Endothelial cell of umbilical vein (primary cell): ENCODE measurements around the gene TPMT. TPM values are rescaled to one million over a fixed set of nuclear protein-coding genes. Genes with fewer than 3 reads are reported as not detected.

Experiments used
- BruUV-seq: library from RNA; stranded (reverse); fragments of 400-500 nt; replicated peaks from 2 replicates; lab custom pipeline; 2021; lab: Mats Ljungman, UMichigan
- CTCF ChIA-PET: fragments of 300-600, 350-600 bp; sonication (Branson Sonifier 250); formaldehyde crosslinking; loops from one replicate; lab custom pipeline; 2021; ENCODE audit warnings: antibody characterized with exemption, inconsistent platforms; lab: Charles Lee
- POLR2A ChIA-PET: fragments of 300-600, 350-600 bp; sonication (Branson Sonifier 250); formaldehyde crosslinking; loops from one replicate; lab custom pipeline; 2021; ENCODE audit warnings: antibody characterized with exemption, inconsistent platforms; lab: Charles Lee
- DNase-seq: peaks from one replicate; pipeline ENCODE4 v3.0.0-alpha.2; 2011; ENCODE audit warnings: low read depth, low spot score
- FAIRE-seq: peaks from 2 replicates; lab custom pipeline; 2011; peaks lifted over from hg19 to GRCh38; lab: Jason Lieb, UNC
- H2AFZ ChIP-seq: 2 replicates; pipeline ENCODE4 v1.6.0; 2012; ENCODE audit warnings: low read depth, low read length, control low read depth, inconsistent platforms
- H3K27ac ChIP-seq: 2 replicates; pipeline ENCODE4 v1.5.1; 2011; ENCODE audit warnings: low read depth, mild to moderate bottlenecking, control low read depth, low read length, moderate library complexity; ENCODE audit not compliant: insufficient read depth
- H3K27me3 ChIP-seq, 2 experiments: 2 replicates each; pipeline versions ENCODE4 v1.6.0 to v1.6.1; 2011; ENCODE audit warnings: low read length in 2 of 2, mixed read lengths in 1 of 2; ENCODE audit not compliant: control insufficient read depth in 2 of 2, insufficient read depth in 2 of 2
- H3K36me3 ChIP-seq, 2 experiments: 2 replicates in 1 of 2; 3 replicates in 1 of 2; pipeline ENCODE4 v1.5.1; 2011; ENCODE audit warnings: low read length in 2 of 2, mild to moderate bottlenecking in 1 of 2, moderate library complexity in 1 of 2; ENCODE audit not compliant: control insufficient read depth in 2 of 2, insufficient read depth in 2 of 2; ENCODE audit errors: extremely low read depth in 1 of 2
- H3K4me1 ChIP-seq: 3 replicates; pipeline ENCODE4 v1.5.1; 2011; ENCODE audit warnings: mild to moderate bottlenecking, low read length; ENCODE audit not compliant: control insufficient read depth, insufficient read depth; ENCODE audit errors: extremely low read depth
- H3K4me2 ChIP-seq: 2 replicates; pipeline ENCODE4 v1.6.1; 2011; ENCODE audit warnings: low read length, control low read depth, mixed read lengths; ENCODE audit not compliant: insufficient read depth
- H3K4me3 ChIP-seq, 3 experiments: fragments of 200-600 bp in 1 of 3; sonication (generic), shearing (Covaris generic) in 1 of 3; replicated peaks in 1 of 3; 2 replicates each; pipeline ENCODE4 v1.5.1; 2011 to 2016; ENCODE audit warnings: control low read depth in 3 of 3, low read length in 3 of 3, mild to moderate bottlenecking in 2 of 3, inconsistent platforms in 1 of 3, low read depth in 1 of 3, moderate library complexity in 1 of 3; ENCODE audit not compliant: insufficient read depth in 1 of 3
- H3K79me2 ChIP-seq: 2 replicates; pipeline ENCODE4 v1.6.0; 2012; ENCODE audit warnings: low read length, inconsistent platforms; ENCODE audit not compliant: control insufficient read depth, insufficient read depth
- H3K9ac ChIP-seq: replicated peaks from 2 replicates; pipeline ENCODE3; 2011; ENCODE audit warnings: low read length, control low read depth; ENCODE audit not compliant: insufficient read depth; ENCODE audit errors: extremely low read depth
- H3K9me1 ChIP-seq: replicated peaks from 3 replicates; pipeline ENCODE4 v1.6.0; 2011; ENCODE audit warnings: mild to moderate bottlenecking, low read length; ENCODE audit not compliant: control insufficient read depth, insufficient read depth; ENCODE audit errors: extremely low read depth
- H3K9me3 ChIP-seq: replicated peaks from 2 replicates; pipeline ENCODE4 v1.5.1; 2012; ENCODE audit warnings: low read length, inconsistent platforms; ENCODE audit not compliant: control insufficient read depth, insufficient read depth
- H4K20me1 ChIP-seq: replicated peaks from 2 replicates; pipeline ENCODE3; 2011; ENCODE audit warnings: mild to moderate bottlenecking, low read length; ENCODE audit not compliant: control insufficient read depth, insufficient read depth; ENCODE audit errors: extremely low read depth
- CTCF ChIP-seq, 2 donors: IDR thresholded peaks; 1 replicate in 1 of 2; 2 replicates in 1 of 2; pipeline ENCODE4 v1.5.1; 2011; ENCODE audit warnings: low read length in 2 of 2, mild to moderate bottlenecking in 2 of 2, moderate library complexity in 2 of 2, control low read depth in 1 of 2, inconsistent platforms in 1 of 2, low read depth in 1 of 2; ENCODE audit not compliant: insufficient read depth in 1 of 2; ENCODE audit errors: extremely low read depth in 1 of 2
- EZH2 ChIP-seq: IDR thresholded peaks from 2 replicates; pipeline ENCODE4 v1.6.1; 2012; ENCODE audit warnings: borderline replicate concordance, low read depth, mild to moderate bottlenecking, moderate library complexity, low read length, inconsistent platforms; ENCODE audit not compliant: severe bottlenecking
- FOS ChIP-seq: IDR thresholded peaks from 2 replicates; pipeline ENCODE4 v1.6.1; 2011; ENCODE audit warnings: mild to moderate bottlenecking, low read length, moderate library complexity, borderline replicate concordance; ENCODE audit not compliant: insufficient read depth
- GATA2 ChIP-seq: IDR thresholded peaks from 2 replicates; pipeline ENCODE4 v1.7.0; 2011; ENCODE audit warnings: low read depth, mild to moderate bottlenecking, moderate library complexity, mixed read lengths, low read length; ENCODE audit not compliant: insufficient read length, insufficient read depth
- JUN ChIP-seq: IDR thresholded peaks from 2 replicates; pipeline ENCODE4 v1.6.1; 2011; ENCODE audit warnings: borderline replicate concordance, low read depth; ENCODE audit not compliant: insufficient read length, insufficient read depth
- MAX ChIP-seq: IDR thresholded peaks from 2 replicates; pipeline ENCODE4 v1.6.1; 2011; ENCODE audit not compliant: insufficient read depth, insufficient read length
- MYC ChIP-seq: IDR thresholded peaks from one replicate; pipeline ENCODE4 v1.6.1; 2011; ENCODE audit warnings: mild to moderate bottlenecking, low read depth, low read length
- POLR2A ChIP-seq: IDR thresholded peaks from 2 replicates; pipeline ENCODE4 v1.6.1; 2012; ENCODE audit warnings: low read depth, mild to moderate bottlenecking, control low read depth, low read length
- POLR2AphosphoS5 ChIP-seq: IDR thresholded peaks from 2 replicates; pipeline ENCODE4 v1.6.1; 2012; ENCODE audit warnings: low read depth, mild to moderate bottlenecking, control low read depth, low read length, moderate library complexity; ENCODE audit not compliant: insufficient read depth
- dilution Hi-C: fragments of 300-500 bp; cut with MboI; formaldehyde crosslinking; loops from one replicate; pipeline ENCODE4 v1.15.0; 2019; ENCODE audit warnings: low sequenced_read_pairs; ENCODE audit not compliant: extremely low pct_ligation_motif_present
- intact Hi-C: fragments of 100-400 bp; cut with micrococcal nuclease; formaldehyde crosslinking; loops from one replicate; pipeline ENCODE4 v1.10.0; 2022
- polyA plus RNA-seq, 4 experiments: library from polyadenylated mRNA; depleted of rRNA in 3 of 4; stranded (reverse) in 3 of 4; unstranded in 1 of 4; fragments of >200 nt; gene quantifications; 2 replicates each; pipeline versions ENCODE4 v1.2.1 to v1.2.3, GENCODE V29; 2011 to 2012; ENCODE audit warnings: missing spikeins in 1 of 4
- total RNA-seq: library from RNA; stranded (reverse); gene quantifications from 2 replicates; pipeline ENCODE4 v1.2.3, GENCODE V29; 2021

Gene TPMT
- total and polyA plus RNA-seq, 2 donors (not counting 3 experiments of a cell fraction or from before 2014, with no cell fraction given): 6.5 to 11.1 TPM

GRCh38 chr6:18118330-18118729 is 36.5 kb downstream of the TPMT start:
- Histone ChIP-seq H3K9me3 (no peaks in the 10 kb centered on the region), H3K27me3 (no peaks in the 10 kb centered on the region), H3K9ac (no peak overlapping the region), H3K4me1 (peaks cover 5% of the 10 kb centered on the region), H4K20me1 (no peaks in the 10 kb centered on the region), H3K9me1 (no peaks in the 10 kb centered on the region), H3K4me2 (no peak overlapping the region), H3K36me3 (no peaks in the 10 kb centered on the region), H3K79me2 (no peaks in the 10 kb centered on the region), H3K4me3 (no peak overlapping the region), H2AFZ (no peak overlapping the region), H3K27ac (no peak overlapping the region)
- FAIRE-seq (no peak), DNase-seq (no peak)
- intact Hi-C loops (no loop called here), dilution Hi-C loops (no loop called here)
- CTCF ChIA-PET: no interaction called here
- POLR2A ChIA-PET: no interaction called here
- TF ChIP-seq CTCF (IDR thresholded peaks at IDR 0.05; ENCODE audit: extremely low read depth in 1 of 2, insufficient read depth in 1 of 2, low read depth in 1 of 2, low read length in 2 of 2) (no peak), POLR2AphosphoS5 (no peak), EZH2 (no peak), FOS (no peak), JUN (no peak), MAX (no peak), POLR2A (no peak), MYC (no peak), GATA2 (no peak)
- BruUV-seq: no TSS peak
